ENCODE measurements around the gene GTPBP4.

GRCh38 chr10:1025683-1026082 lies 37.4 kb downstream of the GTPBP4 start, which contains the start of gene IDI2:
- no peak for TF ChIP-seq POLR2A (IDR thresholded peaks at IDR 0.05; ENCODE audit: low read depth)
- TF ChIP-seq CTCF (IDR thresholded peaks at IDR 0.05): no peak

Measured in esophagus muscularis mucosa (tissue), 3 donors.